GM21529 (cell line): ENCODE measurements around the gene EXOC3L4.
"Not testable (repeated sequence)": the region's sequence is repeated elsewhere in the genome, so short reads cannot be mapped to it uniquely, and the experiment has no call there.

Source experiments
- ATAC-seq: cut with Tn5 transposase; IDR thresholded peaks from one replicate; pipeline ENCODE4 v1.9.1; 2021; ENCODE audit not compliant: unreplicated experiment

Gene EXOC3L4

GRCh38 chr14:103118018-103118662 lies 23.6 kb downstream of the EXOC3L4 start:
- ATAC-seq, result no peak

DNA sequence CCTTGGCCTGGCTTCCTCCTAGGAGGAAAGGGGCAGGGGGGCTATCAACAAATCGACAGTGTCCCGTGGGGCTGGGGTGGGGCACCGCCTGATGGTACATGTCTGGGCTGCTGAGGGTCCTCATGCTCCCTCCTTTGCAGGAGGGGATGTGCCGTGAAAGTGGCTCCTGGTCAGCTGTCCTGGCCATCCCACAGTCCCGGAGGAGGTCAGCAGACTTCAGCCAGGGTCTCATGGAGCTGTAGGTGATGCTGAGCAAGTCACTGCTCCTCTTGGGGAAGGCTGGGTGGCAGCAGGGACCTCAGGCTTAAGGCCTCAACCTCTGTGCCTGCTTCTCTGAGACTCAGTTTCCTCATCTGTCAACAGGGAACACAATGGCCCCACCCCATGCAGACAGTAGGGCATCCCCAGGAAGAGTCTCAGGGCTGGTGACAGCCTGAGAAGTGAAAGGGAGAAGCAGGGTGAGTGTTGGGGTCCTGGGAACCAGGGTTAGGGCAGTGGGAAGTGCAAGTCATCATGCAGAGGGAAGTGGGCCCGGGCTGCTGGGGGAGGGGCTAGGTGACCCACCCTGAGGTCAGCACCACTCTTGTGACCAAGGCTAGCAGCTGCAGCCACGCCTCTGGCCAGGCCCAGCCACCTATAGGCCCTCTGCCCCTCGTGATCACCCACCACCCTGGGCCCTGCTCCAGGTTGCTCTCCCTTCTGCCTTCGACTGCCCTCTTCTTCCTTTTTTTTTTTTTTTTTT lies 24.3 kb downstream of the EXOC3L4 start:
- ATAC-seq, result no peak

DNA sequence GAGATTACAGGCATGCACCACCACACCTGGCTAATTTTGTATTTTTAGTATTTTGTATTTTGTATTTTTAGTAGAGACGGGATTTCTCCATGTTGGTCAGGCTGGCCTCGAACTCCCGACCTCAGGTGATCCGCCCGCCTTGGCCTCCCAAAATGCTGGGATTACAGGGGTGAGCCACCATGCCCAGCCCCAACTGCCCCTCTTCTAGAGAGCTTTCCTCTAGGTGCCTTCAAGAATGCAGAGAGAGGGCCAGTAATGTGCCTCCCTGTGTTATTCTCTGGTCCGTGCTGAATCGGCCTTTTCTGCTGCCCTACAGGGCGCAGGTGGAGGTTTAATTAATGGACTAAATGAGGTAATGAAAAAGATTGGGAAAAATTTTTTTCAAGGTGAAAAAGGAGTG lies 25.0 kb downstream of the EXOC3L4 start:
- ATAC-seq, result not testable (repeated sequence)

GRCh38 chr14:103121121-103121845 lies 26.8 kb downstream of the EXOC3L4 start:
- no peak for ATAC-seq

- no peak for ATAC-seq
These were observed 27.5 kb downstream of the EXOC3L4 start for GRCh38 chr14:103121846-103122584.

GRCh38 chr14:103122585-103122946 lies 28.0 kb downstream of the EXOC3L4 start:
- ATAC-seq, result no peak

- no peak for ATAC-seq
These were observed 28.6 kb downstream of the EXOC3L4 start, which contains the start of gene TNFAIP2 for GRCh38 chr14:103122947-103123633. TNFAIP2 (plus strand) TSS chr14:103123461; CDS start chr14:103126458, 2,997 bp downstream.

DNA sequence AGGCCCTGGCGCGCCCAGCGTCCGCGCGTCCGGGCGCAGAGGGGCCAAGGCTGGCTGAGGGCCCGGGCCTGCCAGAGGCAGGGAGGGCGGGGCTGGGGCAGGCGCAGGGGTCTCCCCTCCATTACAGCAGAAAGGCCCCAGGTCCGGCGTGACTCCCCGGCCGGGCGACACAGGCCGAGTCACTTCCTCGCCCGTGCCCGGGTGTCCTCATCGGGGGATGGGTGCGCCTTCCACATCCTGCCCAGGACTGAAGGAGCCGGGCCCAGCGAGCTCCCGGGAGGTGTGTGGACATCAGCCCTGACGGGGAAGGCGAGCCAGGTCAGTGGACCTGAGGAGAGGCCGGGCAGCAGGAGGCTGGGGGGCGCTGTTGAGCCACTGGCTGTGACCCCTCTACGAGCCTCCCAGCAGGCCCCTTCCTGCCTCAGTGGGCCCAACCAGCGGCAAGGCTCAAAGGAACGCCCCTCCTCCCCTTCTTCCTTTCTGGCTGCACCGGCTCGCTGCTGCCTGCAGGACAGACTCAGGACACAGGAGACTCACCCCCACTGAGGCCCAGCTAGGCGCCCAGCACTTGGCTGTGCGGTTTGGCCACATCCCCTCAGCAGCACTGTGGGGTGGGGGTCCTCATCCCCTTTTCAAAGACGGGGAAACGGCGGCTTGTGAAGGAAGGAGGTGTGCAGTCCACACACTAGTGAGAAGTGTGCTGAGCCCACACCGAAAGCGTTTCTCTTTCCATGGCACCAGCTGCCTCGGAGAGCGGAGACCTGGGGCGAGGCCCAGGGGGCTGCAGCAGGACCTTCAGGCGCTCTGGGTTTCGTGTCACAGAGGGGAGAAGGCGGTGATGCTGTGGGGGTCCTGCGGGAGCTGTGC lies 29.3 kb downstream of the EXOC3L4 start:
- no peak for ATAC-seq

- ATAC-seq, result no peak
These were observed 30.0 kb downstream of the EXOC3L4 start for GRCh38 chr14:103124501-103125001.

DNA sequence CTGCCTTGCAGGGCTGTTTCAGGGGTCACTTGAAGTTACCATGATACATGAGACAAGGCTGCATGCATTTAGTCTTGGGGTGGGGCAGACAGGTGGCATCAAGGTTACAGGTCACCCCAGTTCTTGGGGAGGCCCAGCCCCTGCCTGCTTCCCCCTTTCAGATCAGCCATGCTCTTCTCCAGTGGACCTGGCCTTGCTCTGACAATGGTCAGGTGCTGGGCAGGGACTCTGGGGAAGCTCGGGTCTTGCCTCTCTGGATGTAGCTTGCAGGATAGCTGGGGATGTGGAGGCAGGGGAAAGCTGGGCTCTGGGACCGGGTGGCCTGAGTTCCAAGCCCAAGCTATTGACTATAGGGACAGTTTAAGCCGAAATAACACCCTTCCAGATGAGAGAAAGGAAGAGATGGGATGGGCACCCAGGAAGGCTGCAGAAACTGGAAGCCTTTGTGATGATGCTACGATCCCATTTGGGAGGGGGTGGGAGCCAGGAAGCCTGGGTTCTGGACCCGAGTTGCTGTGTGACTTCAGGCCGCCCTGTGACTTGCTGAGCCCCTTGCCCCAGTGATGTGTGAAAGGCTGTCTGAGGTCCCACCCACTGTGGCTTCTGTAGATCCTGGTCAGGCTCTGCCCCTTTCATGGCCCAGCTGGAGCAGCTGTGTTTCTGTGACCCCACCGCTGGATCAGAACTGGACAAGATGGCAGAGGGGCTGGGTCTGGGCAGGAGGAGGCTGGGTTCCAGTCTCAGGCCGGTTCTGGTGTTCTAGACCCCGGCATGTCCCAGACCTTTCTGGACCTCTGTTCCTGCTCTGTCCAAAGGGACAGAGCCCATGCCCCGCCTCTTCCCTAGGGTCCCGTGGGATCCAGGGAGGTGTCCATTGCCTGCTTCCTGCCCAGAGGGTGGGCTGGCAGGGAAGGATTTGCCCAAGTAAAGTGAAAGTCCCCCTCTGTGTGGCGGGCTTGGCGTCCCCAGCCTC lies 30.9 kb downstream of the EXOC3L4 start:
- ATAC-seq, result no peak

DNA sequence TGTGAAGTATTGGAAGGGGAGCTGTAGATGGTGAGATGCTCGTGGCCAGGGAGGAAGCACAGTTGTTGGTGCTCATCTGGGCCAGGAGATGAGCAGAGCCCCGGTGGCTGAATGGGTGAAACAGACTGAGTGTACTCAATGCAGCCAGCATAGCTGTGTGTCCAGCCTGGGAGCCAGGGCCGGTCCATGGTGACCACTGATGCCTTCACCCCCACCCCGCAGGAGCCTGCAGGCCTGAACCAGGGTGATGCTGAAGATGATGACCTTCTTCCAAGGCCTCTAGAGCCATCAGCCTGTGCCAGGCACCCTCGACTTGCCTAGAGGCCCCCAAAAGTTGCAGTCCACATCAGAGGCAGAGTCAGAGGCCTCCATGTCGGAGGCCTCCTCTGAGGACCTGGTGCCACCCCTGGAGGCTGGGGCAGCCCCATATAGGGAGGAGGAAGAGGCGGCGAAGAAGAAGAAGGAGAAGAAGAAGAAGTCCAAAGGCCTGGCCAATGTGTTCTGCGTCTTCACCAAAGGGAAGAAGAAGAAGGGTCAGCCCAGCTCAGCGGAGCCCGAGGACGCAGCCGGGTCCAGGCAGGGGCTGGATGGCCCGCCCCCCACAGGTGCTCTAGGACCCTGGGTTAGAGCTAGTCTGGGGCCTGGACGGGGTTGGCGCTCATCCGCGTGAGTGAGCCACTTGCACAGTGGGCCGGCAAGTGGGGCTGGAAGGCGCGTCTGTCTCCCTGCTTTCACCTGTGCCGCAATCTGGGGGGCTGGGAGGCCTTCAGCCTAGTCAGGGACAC lies 31.8 kb downstream of the EXOC3L4 start:
- ATAC-seq, result no peak

DNA sequence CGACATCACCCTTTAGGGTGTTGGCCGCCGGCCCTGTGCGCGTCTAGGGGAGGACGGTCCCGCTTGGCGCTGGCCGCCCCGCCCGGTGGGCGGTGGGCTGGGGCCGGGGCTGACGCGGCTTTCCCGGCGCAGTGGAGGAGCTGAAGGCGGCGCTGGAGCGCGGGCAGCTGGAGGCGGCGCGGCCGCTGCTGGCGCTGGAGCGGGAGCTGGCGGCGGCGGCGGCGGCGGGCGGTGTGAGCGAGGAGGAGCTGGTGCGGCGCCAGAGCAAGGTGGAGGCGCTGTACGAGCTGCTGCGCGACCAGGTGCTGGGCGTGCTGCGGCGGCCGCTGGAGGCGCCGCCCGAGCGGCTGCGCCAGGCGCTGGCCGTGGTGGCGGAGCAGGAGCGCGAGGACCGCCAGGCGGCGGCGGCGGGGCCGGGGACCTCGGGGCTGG lies 32.4 kb downstream of the EXOC3L4 start:
- no peak for ATAC-seq

DNA sequence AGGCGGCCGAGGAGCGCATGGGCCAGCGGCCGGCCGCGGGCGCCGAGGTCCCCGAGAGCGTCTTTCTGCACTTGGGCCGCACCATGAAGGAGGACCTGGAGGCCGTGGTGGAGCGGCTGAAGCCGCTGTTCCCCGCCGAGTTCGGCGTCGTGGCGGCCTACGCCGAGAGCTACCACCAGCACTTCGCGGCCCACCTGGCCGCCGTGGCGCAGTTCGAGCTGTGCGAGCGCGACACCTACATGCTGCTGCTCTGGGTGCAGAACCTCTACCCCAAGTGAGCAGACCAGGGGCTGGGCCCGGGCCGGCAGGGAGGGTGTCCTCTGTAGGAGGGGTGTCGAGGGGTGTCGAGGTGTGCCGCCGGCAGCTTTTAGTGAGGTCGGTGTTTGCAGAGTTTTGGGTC lies 32.8 kb downstream of the EXOC3L4 start:
- ATAC-seq, result no peak

- ATAC-seq, result no peak
These were observed 33.5 kb downstream of the EXOC3L4 start for GRCh38 chr14:103127861-103128598.

GRCh38 chr14:103128631-103129300 lies 34.2 kb downstream of the EXOC3L4 start:
- no peak for ATAC-seq

DNA sequence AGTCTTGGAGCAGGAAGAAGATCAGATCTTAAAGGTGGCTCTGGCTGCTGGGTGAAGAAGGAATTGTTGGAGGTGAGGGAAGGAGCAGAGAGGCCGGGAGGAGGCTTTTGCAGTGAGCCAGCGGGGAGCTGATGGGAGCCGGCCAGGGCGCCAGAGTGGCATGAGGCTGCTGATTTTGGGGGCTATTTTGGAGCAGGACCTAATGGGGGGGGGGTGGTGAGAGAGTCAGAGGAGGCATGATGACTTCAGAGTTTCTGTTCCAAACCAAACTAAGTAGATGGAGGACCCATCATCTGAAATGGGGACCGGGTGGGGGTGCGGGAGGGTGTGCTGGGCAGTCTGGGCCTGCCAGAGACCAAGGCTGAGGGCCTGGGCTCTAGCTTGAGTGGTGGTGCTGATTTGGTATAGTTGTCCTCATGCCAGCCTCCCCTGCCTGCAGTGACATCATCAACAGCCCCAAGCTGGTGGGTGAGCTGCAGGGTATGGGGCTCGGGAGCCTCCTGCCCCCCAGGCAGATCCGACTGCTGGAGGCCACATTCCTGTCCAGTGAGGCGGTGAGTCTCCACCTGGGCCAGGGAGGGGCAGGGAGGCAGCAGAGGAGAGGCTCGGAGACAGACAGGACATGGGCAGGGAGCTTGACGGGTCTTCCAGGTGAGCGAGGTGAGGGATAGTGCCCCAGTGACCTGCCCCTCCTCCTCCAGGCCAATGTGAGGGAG lies 34.9 kb downstream of the EXOC3L4 start:
- ATAC-seq, result no peak
